ENCODE results near the gene PCDH15.

PCDH15 gene

GRCh38 chr10:53839440-53840039 is 961.5 kb downstream of the PCDH15 start:
- DNase-seq: peak in 1 of 3 experiments; percentile 47

DNA sequence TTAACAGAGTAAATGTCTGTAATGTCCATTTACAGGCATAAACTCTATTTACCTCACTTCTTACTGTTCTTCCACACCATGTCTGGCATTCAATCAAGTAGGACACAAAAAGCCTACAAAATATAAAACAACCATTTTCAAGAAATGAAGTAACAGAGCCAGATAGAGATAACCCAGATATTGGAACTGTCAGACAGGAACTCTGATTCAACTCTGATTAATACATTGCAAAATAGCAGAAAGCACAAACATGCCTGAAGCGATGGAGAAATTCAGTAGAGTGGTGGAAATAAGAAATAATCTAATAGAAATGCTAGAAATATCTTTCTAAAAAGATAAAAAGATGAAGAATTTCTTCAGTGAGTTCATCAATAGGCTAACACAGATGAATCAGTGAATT is 964.4 kb downstream of the PCDH15 start:
- no peak for DNase-seq

- no peak for DNase-seq
Observed at GRCh38 chr10:53833908-53834307, 967.1 kb downstream of the PCDH15 start.

DNA sequence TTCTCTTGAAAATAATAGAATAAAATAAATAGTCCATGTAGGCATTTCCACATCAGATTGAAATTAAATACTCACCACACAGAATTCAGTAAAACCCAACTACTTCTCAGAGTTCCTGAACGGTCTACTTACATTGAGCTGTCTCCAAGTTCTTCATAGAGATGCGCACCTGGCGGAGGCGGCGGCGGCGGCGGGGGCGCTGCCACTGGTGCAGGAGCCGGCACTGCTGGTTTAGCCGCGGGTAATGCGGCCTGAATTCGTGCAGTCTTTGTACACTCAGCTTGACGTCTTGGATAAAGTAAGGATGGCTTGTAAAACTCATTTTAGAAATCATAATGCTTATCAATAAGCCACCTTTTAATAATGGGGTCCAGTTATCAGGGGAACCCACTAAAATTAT is 973.8 kb downstream of the PCDH15 start:
- no peak for DNase-seq

DNA sequence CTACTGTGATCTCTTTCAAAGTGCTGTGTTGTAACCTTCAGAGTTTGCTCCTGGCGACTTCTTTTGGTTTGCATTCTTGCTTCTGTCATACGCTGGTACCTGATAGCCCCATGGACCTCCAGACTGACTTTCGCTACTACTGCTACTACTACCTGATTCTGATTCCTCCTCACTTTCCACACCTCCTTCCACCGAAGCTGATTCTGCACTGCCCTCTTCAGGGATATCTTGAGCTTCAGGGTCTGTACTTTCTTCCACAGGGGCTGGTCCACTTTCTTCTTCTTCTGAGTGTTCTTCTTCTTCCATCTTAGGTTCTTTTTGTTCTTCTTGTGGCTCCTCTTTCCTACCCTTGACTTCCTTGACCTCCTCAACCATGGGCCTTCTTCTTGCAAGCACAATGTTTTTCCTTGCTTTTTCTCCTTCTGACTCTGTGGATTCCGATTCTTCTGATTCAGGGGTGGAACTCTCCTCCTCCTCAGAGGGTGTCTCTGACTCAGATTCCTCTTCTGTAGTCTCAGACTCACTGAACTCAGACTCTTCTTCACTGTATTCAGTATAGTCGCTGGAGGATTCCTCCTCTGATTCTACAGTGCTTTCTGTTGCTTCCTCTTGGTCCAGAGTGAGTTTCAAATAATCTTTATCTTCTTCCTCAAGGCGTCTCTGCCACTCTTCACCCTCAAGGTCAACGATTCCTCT is 992.2 kb downstream of the PCDH15 start:
- no peak for DNase-seq

DNA sequence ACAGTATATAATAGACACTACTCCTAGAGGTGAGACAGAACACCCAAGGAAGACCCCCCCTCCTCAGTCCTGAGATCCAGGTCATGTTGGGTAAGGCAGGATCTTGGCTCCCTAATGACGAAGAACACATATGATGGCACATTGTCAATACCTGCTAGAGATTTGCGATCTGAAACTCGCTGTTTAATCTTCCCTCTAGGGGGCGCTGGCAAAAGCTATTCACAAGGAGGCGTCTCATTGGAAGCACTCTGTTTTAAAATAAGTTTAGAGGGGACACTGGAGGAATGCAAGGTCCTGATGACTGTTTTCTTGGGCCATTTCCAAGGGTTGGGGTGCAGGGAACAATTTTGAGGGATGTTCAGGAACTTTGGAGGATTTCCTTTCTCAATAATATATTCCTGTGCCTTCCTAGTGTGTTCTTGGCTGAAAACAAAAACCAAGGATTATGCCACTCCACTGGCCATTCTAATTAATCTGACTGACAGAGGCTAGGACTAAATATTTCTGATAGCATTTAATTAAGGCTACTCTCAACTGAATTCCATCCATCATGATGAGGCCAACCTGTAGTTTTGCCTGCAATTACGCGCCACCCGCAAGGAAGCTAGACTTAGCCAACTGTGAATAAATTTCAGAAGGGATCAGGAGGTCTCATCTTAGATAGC is 1014.7 kb downstream of the PCDH15 start:
- no peak for DNase-seq

- DNase-seq: no peak
Observed at GRCh38 chr10:53771701-53772100, 1029.3 kb downstream of the PCDH15 start.

GRCh38 chr10:53770903-53771302 is 1030.1 kb downstream of the PCDH15 start:
- DNase-seq: no peak

DNA sequence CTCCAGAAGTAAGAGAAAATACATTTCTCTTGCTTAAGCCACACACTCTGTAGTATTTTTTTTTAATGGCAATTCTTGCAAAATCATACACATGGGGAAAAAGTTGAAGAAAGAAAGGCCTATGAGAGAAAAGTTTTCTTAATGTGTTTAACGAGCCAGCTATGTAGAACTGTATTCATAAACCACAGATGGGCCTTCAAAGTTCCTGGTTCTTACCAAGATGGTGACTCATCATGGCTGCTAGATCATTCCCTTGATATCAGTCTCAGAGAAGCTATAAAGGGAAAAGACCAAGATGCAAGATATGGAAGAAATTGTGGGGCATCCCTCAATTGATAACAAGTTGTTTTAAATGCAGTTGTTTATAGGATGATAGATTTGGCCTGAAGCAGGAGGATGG is 1035.7 kb downstream of the PCDH15 start:
- no peak for DNase-seq

GRCh38 chr10:53754596-53755250 is 1046.3 kb downstream of the PCDH15 start:
- DNase-seq: peak in 1 of 3 experiments; percentile 7

Data from NCI-H1417 (cell line).